ENCODE data around the gene CHPF.
A peak's percentile ranks its signal among the peaks of the same experiment; 100 is the strongest.

CHPF gene

DNA sequence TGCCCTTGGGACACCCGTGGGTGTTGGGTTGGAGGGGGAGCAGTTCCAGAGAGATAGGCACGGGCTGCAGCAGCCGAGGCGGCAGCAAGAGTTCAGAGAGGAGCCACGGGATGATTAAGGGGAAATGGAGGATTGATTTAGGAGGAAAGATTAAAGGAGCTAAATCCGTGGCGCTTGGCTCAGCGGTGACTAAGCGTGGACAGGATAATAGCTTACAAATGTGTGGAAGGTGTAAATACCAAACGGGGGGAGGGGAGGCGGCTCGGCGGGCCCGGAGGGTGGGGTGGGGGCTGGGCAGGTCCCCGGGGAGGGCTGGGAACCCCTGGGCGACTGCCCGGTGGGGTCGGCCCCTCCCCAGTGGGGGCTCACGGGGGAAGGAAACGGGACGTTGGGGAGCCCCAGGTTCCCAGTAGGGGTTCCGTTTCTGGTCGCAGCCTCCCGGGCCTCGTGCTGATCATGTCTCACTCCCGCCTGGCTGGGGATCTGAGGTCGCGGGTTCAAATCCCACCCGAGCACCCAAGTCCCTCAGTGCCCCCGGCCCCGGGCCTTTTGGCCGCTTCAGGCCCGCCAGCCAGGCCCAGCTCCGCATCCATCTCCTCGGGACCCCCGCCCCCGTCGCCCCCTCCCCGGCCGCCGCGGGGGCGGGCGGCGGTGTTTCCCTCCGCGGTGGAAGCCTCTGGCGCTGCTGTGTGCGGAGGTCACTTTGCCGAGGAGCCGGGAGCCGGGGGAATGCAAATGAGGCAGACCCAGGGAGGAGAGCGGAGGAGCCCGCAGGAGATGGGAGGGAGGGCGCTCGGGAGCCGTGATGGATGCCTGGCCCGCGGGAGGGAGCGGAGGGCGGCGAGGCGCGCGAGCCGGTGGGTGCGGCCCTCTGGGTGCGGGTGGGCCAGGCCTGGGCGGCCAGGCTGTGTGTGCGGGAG is 21.2 kb downstream of the CHPF start:
- DNase-seq (ENCODE audit: low read depth): peak; percentile 67
- TF ChIP-seq, protein P1, sequence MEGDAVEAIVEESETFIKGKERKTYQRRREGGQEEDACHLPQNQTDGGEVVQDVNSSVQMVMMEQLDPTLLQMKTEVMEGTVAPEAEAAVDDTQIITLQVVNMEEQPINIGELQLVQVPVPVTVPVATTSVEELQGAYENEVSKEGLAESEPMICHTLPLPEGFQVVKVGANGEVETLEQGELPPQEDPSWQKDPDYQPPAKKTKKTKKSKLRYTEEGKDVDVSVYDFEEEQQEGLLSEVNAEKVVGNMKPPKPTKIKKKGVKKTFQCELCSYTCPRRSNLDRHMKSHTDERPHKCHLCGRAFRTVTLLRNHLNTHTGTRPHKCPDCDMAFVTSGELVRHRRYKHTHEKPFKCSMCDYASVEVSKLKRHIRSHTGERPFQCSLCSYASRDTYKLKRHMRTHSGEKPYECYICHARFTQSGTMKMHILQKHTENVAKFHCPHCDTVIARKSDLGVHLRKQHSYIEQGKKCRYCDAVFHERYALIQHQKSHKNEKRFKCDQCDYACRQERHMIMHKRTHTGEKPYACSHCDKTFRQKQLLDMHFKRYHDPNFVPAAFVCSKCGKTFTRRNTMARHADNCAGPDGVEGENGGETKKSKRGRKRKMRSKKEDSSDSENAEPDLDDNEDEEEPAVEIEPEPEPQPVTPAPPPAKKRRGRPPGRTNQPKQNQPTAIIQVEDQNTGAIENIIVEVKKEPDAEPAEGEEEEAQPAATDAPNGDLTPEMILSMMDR (conservative IDR thresholded peaks at IDR 0.05; ENCODE audit: low read depth, low read length): no peak
- no peak overlapping the region for H3K4me3 ChIP-seq (ENCODE audit: low read length)

DNA sequence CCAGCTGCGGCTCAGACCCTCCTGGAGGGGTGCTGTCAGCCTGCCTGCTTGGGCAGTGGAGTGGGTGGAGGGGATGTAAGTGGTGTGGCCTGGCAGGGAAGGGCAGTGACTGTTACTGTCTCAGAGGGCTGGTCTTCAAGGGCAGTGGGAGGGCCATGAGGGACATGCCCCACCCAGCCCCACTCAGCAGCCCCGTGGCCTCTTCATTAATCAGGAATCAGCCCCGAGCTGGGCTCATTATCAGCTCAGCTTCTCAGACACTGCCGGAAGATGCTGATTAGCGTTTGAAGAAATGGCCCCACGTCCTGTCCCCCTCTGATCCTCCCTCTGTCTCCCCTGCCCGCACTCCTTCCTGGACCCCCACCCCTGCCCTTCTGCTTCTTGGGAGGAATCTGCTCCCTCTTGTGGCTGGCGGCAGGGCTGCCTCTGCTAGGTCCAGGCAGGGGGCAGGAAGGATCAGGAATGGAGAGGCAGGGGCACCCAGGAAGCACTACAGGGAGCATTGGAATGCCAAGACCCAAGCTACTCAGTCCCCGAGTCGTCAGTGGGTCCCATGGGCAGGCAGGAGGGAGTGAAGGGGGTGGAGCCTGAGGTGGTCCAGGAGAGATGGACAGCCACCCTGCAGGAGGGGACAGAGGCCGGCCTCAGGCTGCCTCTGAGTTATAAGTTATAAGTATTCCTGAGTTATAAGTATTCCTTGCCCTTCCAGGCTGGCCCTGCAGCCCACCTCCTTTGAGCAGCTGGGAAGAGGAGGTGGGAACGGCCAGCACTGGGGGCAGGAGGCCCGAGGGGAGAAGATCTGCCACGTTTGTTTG is 22.3 kb downstream of the CHPF start:
- H3K4me3 ChIP-seq (ENCODE audit: low read length): no peak overlapping the region
- TF ChIP-seq, protein P1 (conservative IDR thresholded peaks at IDR 0.05; ENCODE audit: low read depth, low read length): peak; percentile 83
- no peak for DNase-seq (ENCODE audit: low read depth)

DNA sequence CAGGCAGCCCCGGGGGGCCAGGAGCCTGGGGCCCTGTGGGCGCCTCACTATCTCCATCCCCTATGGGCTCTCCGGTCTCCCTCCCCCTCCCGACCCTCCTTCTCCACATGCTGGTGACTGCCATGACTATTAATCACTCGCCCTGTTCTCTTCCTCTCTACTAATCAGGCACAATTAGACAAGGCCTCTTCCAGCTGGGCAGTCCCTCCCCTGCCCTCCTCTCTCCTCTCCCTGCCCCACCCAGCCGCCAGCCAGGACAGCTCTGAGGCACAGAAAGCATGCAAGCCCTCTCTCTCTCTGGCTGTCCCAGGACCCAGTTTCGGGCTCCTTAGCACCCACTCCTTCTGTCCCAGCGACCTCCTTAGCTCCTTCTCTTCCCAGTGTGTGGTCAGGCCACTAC is 23.5 kb downstream of the CHPF start:
- no peak for DNase-seq (ENCODE audit: low read depth)
- H3K4me3 ChIP-seq (ENCODE audit: low read length): no peak overlapping the region
- TF ChIP-seq, protein P1 (conservative IDR thresholded peaks at IDR 0.05; ENCODE audit: low read depth, low read length): no peak

DNA sequence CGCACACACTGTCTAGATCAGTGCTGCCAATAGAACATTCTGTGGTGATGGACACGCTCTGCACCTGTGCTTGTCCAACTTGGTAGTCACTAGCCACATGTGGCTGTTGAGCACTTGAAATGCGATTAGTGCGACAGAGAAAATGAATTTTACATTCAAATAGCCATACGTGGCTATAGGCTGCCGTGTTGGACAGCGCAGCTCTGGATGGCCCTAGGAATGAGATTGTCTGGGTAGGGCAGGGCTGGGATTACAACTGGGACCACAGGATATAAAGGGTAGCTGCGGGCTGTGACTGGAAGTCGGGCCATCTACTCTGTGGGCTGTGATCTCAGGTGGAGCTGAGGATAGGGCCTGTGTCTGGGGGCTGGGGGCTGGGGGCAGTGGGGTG is 24.1 kb downstream of the CHPF start:
- TF ChIP-seq, protein P1 (conservative IDR thresholded peaks at IDR 0.05; ENCODE audit: low read depth, low read length): no peak
- no peak for DNase-seq (ENCODE audit: low read depth)
- H3K4me3 ChIP-seq (ENCODE audit: low read length): no peak overlapping the region

DNA sequence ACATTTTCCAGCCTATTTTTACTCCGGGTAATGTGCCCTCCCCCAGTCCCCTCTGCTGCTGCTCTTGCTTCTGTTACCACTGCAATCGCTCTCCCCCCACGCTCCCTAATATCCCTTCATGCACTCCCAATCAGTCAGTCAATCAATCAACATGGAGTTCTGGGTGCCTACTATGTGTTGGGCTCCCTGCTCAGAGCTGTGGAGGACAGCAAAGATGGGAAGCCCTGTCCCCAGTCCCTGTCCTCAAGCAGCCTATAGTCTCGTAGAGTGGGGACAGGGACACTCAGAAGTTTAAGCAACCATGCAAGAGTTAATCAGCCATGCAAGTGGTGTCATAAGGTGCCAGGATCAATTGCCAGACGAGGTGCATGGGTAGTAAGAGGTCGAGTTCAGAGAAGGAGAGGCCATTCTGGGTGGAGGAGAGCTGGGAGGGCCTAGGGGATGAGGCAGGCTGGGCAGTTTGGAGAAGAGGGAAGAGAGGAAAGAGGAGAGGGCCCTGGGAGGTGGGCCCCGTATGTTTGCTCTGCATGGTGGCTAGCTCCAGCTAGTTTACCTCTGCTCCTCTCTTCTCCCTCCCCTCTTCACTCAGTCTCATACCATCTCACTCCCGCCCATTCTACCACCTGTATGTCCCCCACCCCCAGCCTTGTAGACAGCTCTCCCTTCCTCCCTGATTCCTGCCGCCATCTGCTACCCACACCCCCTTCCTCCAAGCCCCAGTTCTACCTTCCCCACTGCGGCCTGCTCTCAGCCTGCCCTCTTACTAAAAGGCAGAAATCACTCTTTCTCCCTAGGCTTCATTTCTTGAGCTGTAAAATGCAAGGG is 25.4 kb downstream of the CHPF start:
- TF ChIP-seq, protein P1 (conservative IDR thresholded peaks at IDR 0.05; ENCODE audit: low read depth, low read length): no peak
- DNase-seq (ENCODE audit: low read depth): no peak
- no peak overlapping the region for H3K4me3 ChIP-seq (ENCODE audit: low read length)

DNA sequence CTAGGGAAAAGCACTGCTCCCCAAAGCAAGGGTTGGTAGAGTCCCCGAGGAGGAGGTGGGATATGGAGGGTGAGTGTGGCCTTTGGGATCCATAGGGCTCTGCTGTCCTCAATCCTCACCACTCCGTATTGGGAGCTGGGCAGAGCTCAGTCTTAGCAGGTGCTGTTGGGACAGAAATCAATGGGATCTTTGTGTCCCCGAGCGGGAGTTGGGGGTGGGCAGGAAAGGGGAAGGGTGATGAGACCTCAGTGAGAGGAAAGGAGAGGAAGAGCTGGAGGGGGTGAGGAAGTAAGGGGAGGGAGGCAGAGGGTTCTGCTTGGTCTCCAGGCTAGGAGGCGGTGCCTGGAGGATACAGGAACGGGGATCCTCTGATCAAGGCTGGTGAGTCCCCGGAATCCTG is 26.7 kb downstream of the CHPF start:
- H3K4me3 ChIP-seq (ENCODE audit: low read length): no peak overlapping the region
- TF ChIP-seq, protein P1 (conservative IDR thresholded peaks at IDR 0.05; ENCODE audit: low read depth, low read length): no peak
- DNase-seq (ENCODE audit: low read depth): no peak
